WTC11 (cell line): ENCODE data around the gene HLA-DMA. TPM values are rescaled to one million over a fixed set of nuclear protein-coding genes. Genes with fewer than 3 reads are reported as not detected.
"Not testable (repeated sequence)": the region's sequence is repeated elsewhere in the genome, so short reads cannot be mapped to it uniquely, and the experiment has no call there.

Experiments
- ATAC-seq: fragments of 200-7000 bp; cut with Tn5 transposase; 2 replicates; pipeline ENCODE4 v1.10.0; 2021; ENCODE audit warnings: mild to moderate bottlenecking, moderate library complexity
- CTCF ChIA-PET: fragments of 300-600 bp; sonication (Branson Sonifier 250); formaldehyde crosslinking; loops from one replicate; lab custom pipeline; 2021; ENCODE audit warnings: antibody characterized with exemption; lab: Charles Lee
- POLR2A ChIA-PET: fragments of 350-600 bp; sonication (Branson Sonifier 250); formaldehyde crosslinking; loops from one replicate; lab custom pipeline; 2021; ENCODE audit warnings: antibody characterized with exemption; lab: Charles Lee
- DNase-seq: peaks from one replicate; pipeline ENCODE4 v3.0.0; 2021; ENCODE audit warnings: low spot score
- H3K27ac Mint-ChIP-seq: 2 replicates; pipeline ENCODE4 v1.8.0; 2021; ENCODE audit warnings: mixed read lengths
- H3K27me3 Mint-ChIP-seq: 2 replicates; pipeline ENCODE4 v1.8.0; 2021; ENCODE audit warnings: low read depth, mild to moderate bottlenecking, moderate library complexity, mixed read lengths
- H3K36me3 Mint-ChIP-seq: 2 replicates; pipeline ENCODE4 v1.8.0; 2021; ENCODE audit warnings: mixed read lengths
- H3K4me1 Mint-ChIP-seq: 2 replicates; pipeline ENCODE4 v1.8.0; 2022; ENCODE audit warnings: mixed read lengths
- H3K4me3 Mint-ChIP-seq: 2 replicates; pipeline ENCODE4 v1.8.0; 2021; ENCODE audit warnings: mild to moderate bottlenecking, moderate library complexity, mixed read lengths
- H3K9me3 Mint-ChIP-seq: 2 replicates; pipeline ENCODE4 v1.8.0; 2021; ENCODE audit warnings: mixed read lengths
- AFF4 ChIP-seq: sonication (generic); formaldehyde crosslinking; IDR thresholded peaks from 2 replicates; pipeline ENCODE4 v1.8.1; 2023; ENCODE audit warnings: mild to moderate bottlenecking, missing genetic modification reagents, borderline replicate concordance
- ATF1 ChIP-seq: sonication (generic); formaldehyde crosslinking; IDR thresholded peaks from 2 replicates; pipeline ENCODE4 v1.8.1; 2023; ENCODE audit warnings: mild to moderate bottlenecking, moderate library complexity, missing genetic modification reagents
- E2F5 ChIP-seq: sonication (generic); formaldehyde crosslinking; IDR thresholded peaks from 2 replicates; pipeline ENCODE4 v1.8.1; 2022; ENCODE audit warnings: mild to moderate bottlenecking, moderate library complexity, missing genetic modification reagents
- ELF4 ChIP-seq: sonication (generic); formaldehyde crosslinking; IDR thresholded peaks from 2 replicates; pipeline ENCODE4 v1.8.1; 2022; ENCODE audit warnings: low read depth, mild to moderate bottlenecking, moderate library complexity, missing genetic modification reagents
- GRHL2 ChIP-seq: fragments of 250-450 bp; sonication (Bioruptor Pico); IDR thresholded peaks from 2 replicates; pipeline ENCODE4 v1.8.0; 2022; ENCODE audit warnings: mild to moderate bottlenecking, moderate library complexity; ENCODE audit not compliant: insufficient replicate concordance, severe bottlenecking
- GTF2I ChIP-seq: fragments of 250-450 bp; sonication (Bioruptor Pico); conservative IDR thresholded peaks from 2 replicates; pipeline ENCODE4 v1.4.0; 2021; ENCODE audit warnings: mild to moderate bottlenecking
- HMGA2 ChIP-seq: fragments of 250-450 bp; sonication (Bioruptor Pico); IDR thresholded peaks from 2 replicates; pipeline ENCODE4 v1.4.0; 2021; ENCODE audit warnings: mild to moderate bottlenecking, moderate library complexity
- MYBL2 ChIP-seq: sonication (generic); formaldehyde crosslinking; IDR thresholded peaks from 2 replicates; pipeline ENCODE4 v1.8.1; 2023; ENCODE audit warnings: mild to moderate bottlenecking, moderate library complexity, missing genetic modification reagents
- OVOL2 ChIP-seq: fragments of 250-450 bp; sonication (Bioruptor Pico); IDR thresholded peaks from 2 replicates; pipeline ENCODE4 v1.9.0; 2021; ENCODE audit warnings: mild to moderate bottlenecking, borderline replicate concordance
- SOX15 ChIP-seq: fragments of 250-450 bp; sonication (Bioruptor Pico); IDR thresholded peaks from 2 replicates; pipeline ENCODE4 v1.9.0; 2021; ENCODE audit warnings: mild to moderate bottlenecking
- TEAD1 ChIP-seq: sonication (generic); formaldehyde crosslinking; IDR thresholded peaks from 2 replicates; pipeline ENCODE4 v1.8.0; 2022; ENCODE audit warnings: mild to moderate bottlenecking, missing genetic modification reagents
- TP53 ChIP-seq: sonication (generic); formaldehyde crosslinking; IDR thresholded peaks from 2 replicates; pipeline ENCODE4 v1.8.1; 2023; ENCODE audit warnings: mild to moderate bottlenecking, missing genetic modification reagents
- ZBTB43 ChIP-seq: sonication (generic); formaldehyde crosslinking; IDR thresholded peaks from 2 replicates; pipeline ENCODE4 v1.8.1; 2023; ENCODE audit warnings: mild to moderate bottlenecking, missing genetic modification reagents
- ZNF138 ChIP-seq: sonication (generic); formaldehyde crosslinking; conservative IDR thresholded peaks from 2 replicates; pipeline ENCODE4 v1.8.1; 2022; ENCODE audit warnings: mild to moderate bottlenecking, moderate library complexity, missing genetic modification reagents
- ZNF317 ChIP-seq: sonication (generic); formaldehyde crosslinking; IDR thresholded peaks from 2 replicates; pipeline ENCODE4 v1.8.1; 2023; ENCODE audit warnings: low read depth, mild to moderate bottlenecking, moderate library complexity, missing genetic modification reagents, borderline replicate concordance
- ZNF396 ChIP-seq: fragments of 250-450 bp; sonication (Bioruptor Pico); IDR thresholded peaks from 2 replicates; pipeline ENCODE4 v1.8.0; 2021; ENCODE audit warnings: mild to moderate bottlenecking, moderate library complexity, borderline replicate concordance
- total RNA-seq: library from RNA; stranded (reverse); gene quantifications from 3 replicates; pipeline ENCODE4 v1.2.3, GENCODE V29; 2021
- TF ChIP-seq, protein P1 (sequence below): sonication (generic); formaldehyde crosslinking; IDR thresholded peaks from 2 replicates; pipeline ENCODE4 v1.8.1; 2022; ENCODE audit warnings: mild to moderate bottlenecking, missing genetic modification reagents, moderate library complexity, borderline replicate concordance
- TF ChIP-seq, protein P2 (sequence below): fragments of 250-450 bp; sonication (Bioruptor Pico); IDR thresholded peaks from 2 replicates; pipeline ENCODE4 v1.8.0; 2021; ENCODE audit warnings: mild to moderate bottlenecking
- TF ChIP-seq, protein P3 (sequence below): fragments of 250-450 bp; sonication (Bioruptor Pico); IDR thresholded peaks from 2 replicates; pipeline ENCODE4 v1.9.0; 2021; ENCODE audit warnings: mild to moderate bottlenecking, borderline replicate concordance
- TF ChIP-seq, protein P4 (sequence below): sonication (generic); formaldehyde crosslinking; IDR thresholded peaks from 2 replicates; pipeline ENCODE4 v1.8.0; 2022; ENCODE audit warnings: mild to moderate bottlenecking, missing genetic modification reagents

The HLA-DMA gene
- total RNA-seq, 1 experiment from 2014 or later: 6.6 TPM

GRCh38 chr6:32943864-32944649 lies 8.8 kb downstream of the HLA-DMA start:
- ChIA-PET CTCF (interaction anchor here (1.0 to 6.1 kb wide), 5 partner anchors 10 to 76 kb away, joined by 3 to 82 read pairs (median 21); partner anchors contain the start of gene HLA-DMA), POLR2A (interaction anchor here (0.6 kb wide), 1 partner anchor 11 kb away, joined by 4 read pairs; no protein-coding TSS in a partner anchor)
- H3K27me3 Mint-ChIP-seq: no peaks in the 10 kb centered on the region
- TF ChIP-seq ZNF317 (CRISPR knock-in tag): no peak
- TF ChIP-seq TP53 (CRISPR knock-in tag): no peak
- TF ChIP-seq SOX15: no peak
- TF ChIP-seq TEAD1 (CRISPR knock-in tag): no peak
- TF ChIP-seq, protein P1, sequence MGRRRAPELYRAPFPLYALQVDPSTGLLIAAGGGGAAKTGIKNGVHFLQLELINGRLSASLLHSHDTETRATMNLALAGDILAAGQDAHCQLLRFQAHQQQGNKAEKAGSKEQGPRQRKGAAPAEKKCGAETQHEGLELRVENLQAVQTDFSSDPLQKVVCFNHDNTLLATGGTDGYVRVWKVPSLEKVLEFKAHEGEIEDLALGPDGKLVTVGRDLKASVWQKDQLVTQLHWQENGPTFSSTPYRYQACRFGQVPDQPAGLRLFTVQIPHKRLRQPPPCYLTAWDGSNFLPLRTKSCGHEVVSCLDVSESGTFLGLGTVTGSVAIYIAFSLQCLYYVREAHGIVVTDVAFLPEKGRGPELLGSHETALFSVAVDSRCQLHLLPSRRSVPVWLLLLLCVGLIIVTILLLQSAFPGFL (CRISPR knock-in tag): no peak
- TF ChIP-seq, protein P2, sequence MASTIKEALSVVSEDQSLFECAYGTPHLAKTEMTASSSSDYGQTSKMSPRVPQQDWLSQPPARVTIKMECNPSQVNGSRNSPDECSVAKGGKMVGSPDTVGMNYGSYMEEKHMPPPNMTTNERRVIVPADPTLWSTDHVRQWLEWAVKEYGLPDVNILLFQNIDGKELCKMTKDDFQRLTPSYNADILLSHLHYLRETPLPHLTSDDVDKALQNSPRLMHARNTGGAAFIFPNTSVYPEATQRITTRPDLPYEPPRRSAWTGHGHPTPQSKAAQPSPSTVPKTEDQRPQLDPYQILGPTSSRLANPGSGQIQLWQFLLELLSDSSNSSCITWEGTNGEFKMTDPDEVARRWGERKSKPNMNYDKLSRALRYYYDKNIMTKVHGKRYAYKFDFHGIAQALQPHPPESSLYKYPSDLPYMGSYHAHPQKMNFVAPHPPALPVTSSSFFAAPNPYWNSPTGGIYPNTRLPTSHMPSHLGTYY: no peak
- TF ChIP-seq ZBTB43 (CRISPR knock-in tag): no peak
- TF ChIP-seq ELF4 (CRISPR knock-in tag): no peak
- no peak for TF ChIP-seq ZNF396 (CRISPR knock-in tag)
- no peak for TF ChIP-seq HMGA2 (CRISPR knock-in tag)
- no peak for TF ChIP-seq GRHL2 (CRISPR knock-in tag)
- no peak for TF ChIP-seq ATF1
- TF ChIP-seq GTF2I (CRISPR knock-in tag): no peak
- TF ChIP-seq, protein P3, sequence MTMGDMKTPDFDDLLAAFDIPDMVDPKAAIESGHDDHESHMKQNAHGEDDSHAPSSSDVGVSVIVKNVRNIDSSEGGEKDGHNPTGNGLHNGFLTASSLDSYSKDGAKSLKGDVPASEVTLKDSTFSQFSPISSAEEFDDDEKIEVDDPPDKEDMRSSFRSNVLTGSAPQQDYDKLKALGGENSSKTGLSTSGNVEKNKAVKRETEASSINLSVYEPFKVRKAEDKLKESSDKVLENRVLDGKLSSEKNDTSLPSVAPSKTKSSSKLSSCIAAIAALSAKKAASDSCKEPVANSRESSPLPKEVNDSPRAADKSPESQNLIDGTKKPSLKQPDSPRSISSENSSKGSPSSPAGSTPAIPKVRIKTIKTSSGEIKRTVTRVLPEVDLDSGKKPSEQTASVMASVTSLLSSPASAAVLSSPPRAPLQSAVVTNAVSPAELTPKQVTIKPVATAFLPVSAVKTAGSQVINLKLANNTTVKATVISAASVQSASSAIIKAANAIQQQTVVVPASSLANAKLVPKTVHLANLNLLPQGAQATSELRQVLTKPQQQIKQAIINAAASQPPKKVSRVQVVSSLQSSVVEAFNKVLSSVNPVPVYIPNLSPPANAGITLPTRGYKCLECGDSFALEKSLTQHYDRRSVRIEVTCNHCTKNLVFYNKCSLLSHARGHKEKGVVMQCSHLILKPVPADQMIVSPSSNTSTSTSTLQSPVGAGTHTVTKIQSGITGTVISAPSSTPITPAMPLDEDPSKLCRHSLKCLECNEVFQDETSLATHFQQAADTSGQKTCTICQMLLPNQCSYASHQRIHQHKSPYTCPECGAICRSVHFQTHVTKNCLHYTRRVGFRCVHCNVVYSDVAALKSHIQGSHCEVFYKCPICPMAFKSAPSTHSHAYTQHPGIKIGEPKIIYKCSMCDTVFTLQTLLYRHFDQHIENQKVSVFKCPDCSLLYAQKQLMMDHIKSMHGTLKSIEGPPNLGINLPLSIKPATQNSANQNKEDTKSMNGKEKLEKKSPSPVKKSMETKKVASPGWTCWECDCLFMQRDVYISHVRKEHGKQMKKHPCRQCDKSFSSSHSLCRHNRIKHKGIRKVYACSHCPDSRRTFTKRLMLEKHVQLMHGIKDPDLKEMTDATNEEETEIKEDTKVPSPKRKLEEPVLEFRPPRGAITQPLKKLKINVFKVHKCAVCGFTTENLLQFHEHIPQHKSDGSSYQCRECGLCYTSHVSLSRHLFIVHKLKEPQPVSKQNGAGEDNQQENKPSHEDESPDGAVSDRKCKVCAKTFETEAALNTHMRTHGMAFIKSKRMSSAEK (CRISPR knock-in tag): no peak
- no peak for TF ChIP-seq MYBL2 (CRISPR knock-in tag)
- no peak for TF ChIP-seq E2F5
- TF ChIP-seq, protein P4, sequence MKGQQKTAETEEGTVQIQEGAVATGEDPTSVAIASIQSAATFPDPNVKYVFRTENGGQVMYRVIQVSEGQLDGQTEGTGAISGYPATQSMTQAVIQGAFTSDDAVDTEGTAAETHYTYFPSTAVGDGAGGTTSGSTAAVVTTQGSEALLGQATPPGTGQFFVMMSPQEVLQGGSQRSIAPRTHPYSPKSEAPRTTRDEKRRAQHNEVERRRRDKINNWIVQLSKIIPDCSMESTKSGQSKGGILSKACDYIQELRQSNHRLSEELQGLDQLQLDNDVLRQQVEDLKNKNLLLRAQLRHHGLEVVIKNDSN (CRISPR knock-in tag): no peak
- TF ChIP-seq ZNF138 (CRISPR knock-in tag): no peak
- TF ChIP-seq OVOL2 (CRISPR knock-in tag): no peak
- no peak for TF ChIP-seq AFF4 (CRISPR knock-in tag)
- no peak for ATAC-seq
- no peaks in the 10 kb centered on the region for H3K9me3 Mint-ChIP-seq
- no peak overlapping the region for H3K4me3 Mint-ChIP-seq
- H3K36me3 Mint-ChIP-seq: no peaks in the 10 kb centered on the region
- no peak overlapping the region for H3K27ac Mint-ChIP-seq
- no peak for DNase-seq
- H3K4me1 Mint-ChIP-seq: peaks cover 19% of the 10 kb centered on the region

- ChIA-PET POLR2A (interaction anchor here (0.6 kb wide), 1 partner anchor 28 kb away, joined by 3 read pairs; no protein-coding TSS in a partner anchor), CTCF (interaction anchor here (0.6 to 6.1 kb wide), 7 partner anchors 10 to 120 kb away, joined by 3 to 82 read pairs (median 15); partner anchors contain the start of genes HLA-DMA and TAP2)
- H3K4me1 Mint-ChIP-seq: peaks cover 15% of the 10 kb centered on the region
- H3K27ac Mint-ChIP-seq, H3K27me3 Mint-ChIP-seq, H3K36me3 Mint-ChIP-seq, H3K9me3 Mint-ChIP-seq, DNase-seq, ATAC-seq, H3K4me3 Mint-ChIP-seq: not testable (repeated sequence)
These were observed 10.3 kb downstream of the HLA-DMA start for GRCh38 chr6:32942555-32943123.
